ENCODE measurements around the gene CNOT6L.

DNA sequence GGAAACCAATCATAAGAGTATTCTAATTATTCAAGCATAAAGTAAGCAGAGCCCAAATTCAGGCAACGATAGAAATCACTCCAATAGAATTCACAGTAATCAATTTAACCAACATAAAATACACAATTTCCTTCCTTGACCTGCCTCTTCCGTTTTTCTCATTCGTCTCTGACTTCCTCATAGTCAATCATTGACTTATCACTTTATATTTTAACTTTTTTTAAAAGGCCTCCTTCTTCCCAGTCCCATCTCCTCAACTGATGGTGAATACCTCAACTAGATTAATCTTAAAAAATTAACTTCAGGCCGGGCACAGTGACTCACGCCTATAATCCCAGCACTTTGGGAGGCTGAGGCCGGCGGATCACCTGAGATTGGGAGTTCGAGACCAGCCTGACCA is 13.3 kb downstream of the CNOT6L start:
- TF ChIP-seq POLR2A (IDR thresholded peaks at IDR 0.05), result no peak
- TF ChIP-seq, protein P1, sequence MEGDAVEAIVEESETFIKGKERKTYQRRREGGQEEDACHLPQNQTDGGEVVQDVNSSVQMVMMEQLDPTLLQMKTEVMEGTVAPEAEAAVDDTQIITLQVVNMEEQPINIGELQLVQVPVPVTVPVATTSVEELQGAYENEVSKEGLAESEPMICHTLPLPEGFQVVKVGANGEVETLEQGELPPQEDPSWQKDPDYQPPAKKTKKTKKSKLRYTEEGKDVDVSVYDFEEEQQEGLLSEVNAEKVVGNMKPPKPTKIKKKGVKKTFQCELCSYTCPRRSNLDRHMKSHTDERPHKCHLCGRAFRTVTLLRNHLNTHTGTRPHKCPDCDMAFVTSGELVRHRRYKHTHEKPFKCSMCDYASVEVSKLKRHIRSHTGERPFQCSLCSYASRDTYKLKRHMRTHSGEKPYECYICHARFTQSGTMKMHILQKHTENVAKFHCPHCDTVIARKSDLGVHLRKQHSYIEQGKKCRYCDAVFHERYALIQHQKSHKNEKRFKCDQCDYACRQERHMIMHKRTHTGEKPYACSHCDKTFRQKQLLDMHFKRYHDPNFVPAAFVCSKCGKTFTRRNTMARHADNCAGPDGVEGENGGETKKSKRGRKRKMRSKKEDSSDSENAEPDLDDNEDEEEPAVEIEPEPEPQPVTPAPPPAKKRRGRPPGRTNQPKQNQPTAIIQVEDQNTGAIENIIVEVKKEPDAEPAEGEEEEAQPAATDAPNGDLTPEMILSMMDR (IDR thresholded peaks at IDR 0.05), result no peak
